Measurements from ENCODE around the gene FAM78A. TPM values are rescaled to one million over a fixed set of nuclear protein-coding genes. Genes with fewer than 3 reads are reported as not detected.

FAM78A gene
- total RNA-seq, 3 donors from 2014 or later (not counting 1 experiment from before 2014, with no cell fraction given) = 57.6 to 91.7 (median 88.3) TPM

DNA sequence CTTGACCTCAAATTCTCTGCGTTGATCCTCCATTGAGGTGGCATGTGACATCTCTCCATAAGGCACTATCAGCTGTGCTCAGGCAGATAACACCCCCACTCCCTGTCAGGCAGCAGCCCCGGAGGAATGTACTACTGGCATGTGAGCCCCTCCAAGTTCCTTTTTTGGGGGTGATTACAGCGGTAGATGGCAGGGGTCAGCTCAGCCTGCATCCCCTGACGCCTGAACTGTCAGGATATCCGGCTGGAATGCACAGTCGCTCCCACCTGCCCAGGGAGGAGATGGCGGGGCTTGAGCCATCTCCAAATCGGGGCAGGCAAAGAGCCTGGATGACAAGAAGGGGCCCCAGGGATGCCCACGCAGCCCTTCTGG is 40.8 kb downstream of the FAM78A start:
- H3K9me3 ChIP-seq (ENCODE audit: control insufficient read depth, insufficient read depth, low read length) = no peaks in the 10 kb centered on the region
- no peaks in the 10 kb centered on the region for H3K27me3 ChIP-seq (ENCODE audit: control insufficient read depth, insufficient read depth, low read length)
- H3K4me1 Mint-ChIP-seq = peaks cover 40 to 56% of the 10 kb centered on the region in 2 donors
- no peak overlapping the region for H3K4me3 ChIP-seq (ENCODE audit: low read length)
- H3K36me3 ChIP-seq (ENCODE audit: control insufficient read depth, insufficient read depth, low read length) = peaks cover 19% of the 10 kb centered on the region
- H3K36me3 Mint-ChIP-seq = no peaks in the 10 kb centered on the region
- TF ChIP-seq, protein P1, sequence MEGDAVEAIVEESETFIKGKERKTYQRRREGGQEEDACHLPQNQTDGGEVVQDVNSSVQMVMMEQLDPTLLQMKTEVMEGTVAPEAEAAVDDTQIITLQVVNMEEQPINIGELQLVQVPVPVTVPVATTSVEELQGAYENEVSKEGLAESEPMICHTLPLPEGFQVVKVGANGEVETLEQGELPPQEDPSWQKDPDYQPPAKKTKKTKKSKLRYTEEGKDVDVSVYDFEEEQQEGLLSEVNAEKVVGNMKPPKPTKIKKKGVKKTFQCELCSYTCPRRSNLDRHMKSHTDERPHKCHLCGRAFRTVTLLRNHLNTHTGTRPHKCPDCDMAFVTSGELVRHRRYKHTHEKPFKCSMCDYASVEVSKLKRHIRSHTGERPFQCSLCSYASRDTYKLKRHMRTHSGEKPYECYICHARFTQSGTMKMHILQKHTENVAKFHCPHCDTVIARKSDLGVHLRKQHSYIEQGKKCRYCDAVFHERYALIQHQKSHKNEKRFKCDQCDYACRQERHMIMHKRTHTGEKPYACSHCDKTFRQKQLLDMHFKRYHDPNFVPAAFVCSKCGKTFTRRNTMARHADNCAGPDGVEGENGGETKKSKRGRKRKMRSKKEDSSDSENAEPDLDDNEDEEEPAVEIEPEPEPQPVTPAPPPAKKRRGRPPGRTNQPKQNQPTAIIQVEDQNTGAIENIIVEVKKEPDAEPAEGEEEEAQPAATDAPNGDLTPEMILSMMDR (IDR thresholded peaks at IDR 0.05) = no peak
- intact Hi-C loops (cut with micrococcal nuclease) = loop anchor here (10.0 kb wide), 1 partner anchor 1119 kb away; the partner anchor contains the start of gene SETX
- ATAC-seq (no peak), DNase-seq (no peak)
- H3K27ac ChIP-seq (ENCODE audit: low read length) = peak overlapping the region; percentile 89
- H3K27me3 Mint-ChIP-seq (ENCODE audit: low read depth in 2 of 2) = no peaks in the 10 kb centered on the region
- no peak overlapping the region for H3K4me3 Mint-ChIP-seq
- peak overlapping the region; percentile 90 to 97 for H3K27ac Mint-ChIP-seq
- WGBS (ENCODE audit: insufficient coverage) = 93% methylated on average over 9 of the region's 9 CpGs
- H3K4me1 ChIP-seq (ENCODE audit: control insufficient read depth, insufficient read depth, low read length) = peaks cover 65% of the 10 kb centered on the region
- H3K9me3 Mint-ChIP-seq = no peaks in the 10 kb centered on the region

- Histone ChIP-seq H3K4me3 (ENCODE audit: low read length) (no peak overlapping the region), H3K9me3 (ENCODE audit: control insufficient read depth, insufficient read depth, low read length) (no peaks in the 10 kb centered on the region), H3K27me3 (ENCODE audit: control insufficient read depth, insufficient read depth, low read length) (no peaks in the 10 kb centered on the region), H3K27ac (ENCODE audit: low read length) (peak overlapping the region; percentile 89), H3K36me3 (ENCODE audit: control insufficient read depth, insufficient read depth, low read length) (peaks cover 21% of the 10 kb centered on the region), H3K4me1 (ENCODE audit: control insufficient read depth, insufficient read depth, low read length) (peaks cover 65% of the 10 kb centered on the region)
- Mint-ChIP-seq H3K27ac (peak overlapping the region; percentile 90 to 97), H3K9me3 (no peaks in the 10 kb centered on the region), H3K4me1 (peaks cover 40 to 56% of the 10 kb centered on the region in 2 donors), H3K36me3 (peaks cover 5% of the 10 kb centered on the region), H3K4me3 (no peak overlapping the region), H3K27me3 (ENCODE audit: low read depth in 2 of 2) (no peaks in the 10 kb centered on the region)
- DNase-seq (no peak), ATAC-seq (no peak)
- TF ChIP-seq, protein P1 (IDR thresholded peaks at IDR 0.05) = no peak
- intact Hi-C loops (cut with micrococcal nuclease) = loop anchor here (5.0 to 10.0 kb wide), 2 partner anchors 48 to 1120 kb away; partner anchors contain the start of gene SETX
- WGBS (ENCODE audit: insufficient coverage) = 96% methylated on average over 16 of the region's 16 CpGs
Observed at GRCh38 chr9:131234799-131235479, 41.4 kb downstream of the FAM78A start.

- Mint-ChIP-seq H3K27ac (peak overlapping the region; percentile 90 to 97), H3K4me1 (peaks cover 35 to 51% of the 10 kb centered on the region in 2 donors), H3K36me3 (peaks cover 8% of the 10 kb centered on the region), H3K4me3 (peak overlapping the region; percentile 82), H3K27me3 (ENCODE audit: low read depth in 2 of 2) (no peaks in the 10 kb centered on the region), H3K9me3 (no peaks in the 10 kb centered on the region)
- intact Hi-C loops (cut with micrococcal nuclease) = loop anchor here (5.0 to 10.0 kb wide), 2 partner anchors 47 to 1121 kb away; partner anchors contain the start of gene SETX
- 63% methylated on average over 9 of the region's 9 CpGs for WGBS (ENCODE audit: insufficient coverage)
- TF ChIP-seq, protein P1 (IDR thresholded peaks at IDR 0.05) = no peak
- H3K4me3 ChIP-seq (ENCODE audit: low read length) = no peak overlapping the region
- ATAC-seq (peak; percentile 63 to 84 (median 76)), DNase-seq (peak; percentile 40 to 59)
- H3K9me3 ChIP-seq (ENCODE audit: control insufficient read depth, insufficient read depth, low read length) = no peaks in the 10 kb centered on the region
- peaks cover 27% of the 10 kb centered on the region for H3K36me3 ChIP-seq (ENCODE audit: control insufficient read depth, insufficient read depth, low read length)
- peak overlapping the region; percentile 89 for H3K27ac ChIP-seq (ENCODE audit: low read length)
- no peaks in the 10 kb centered on the region for H3K27me3 ChIP-seq (ENCODE audit: control insufficient read depth, insufficient read depth, low read length)
- peaks cover 57% of the 10 kb centered on the region for H3K4me1 ChIP-seq (ENCODE audit: control insufficient read depth, insufficient read depth, low read length)
Observed at GRCh38 chr9:131233995-131234394, 42.3 kb downstream of the FAM78A start.
